HG03103 (cell line): Measurements from ENCODE around the gene SMPD3.

Experiments
- ATAC-seq: cut with Tn5 transposase; IDR thresholded peaks from one replicate; pipeline ENCODE4 v1.9.1; 2021; ENCODE audit warnings: low read depth; ENCODE audit not compliant: unreplicated experiment

Gene SMPD3

DNA sequence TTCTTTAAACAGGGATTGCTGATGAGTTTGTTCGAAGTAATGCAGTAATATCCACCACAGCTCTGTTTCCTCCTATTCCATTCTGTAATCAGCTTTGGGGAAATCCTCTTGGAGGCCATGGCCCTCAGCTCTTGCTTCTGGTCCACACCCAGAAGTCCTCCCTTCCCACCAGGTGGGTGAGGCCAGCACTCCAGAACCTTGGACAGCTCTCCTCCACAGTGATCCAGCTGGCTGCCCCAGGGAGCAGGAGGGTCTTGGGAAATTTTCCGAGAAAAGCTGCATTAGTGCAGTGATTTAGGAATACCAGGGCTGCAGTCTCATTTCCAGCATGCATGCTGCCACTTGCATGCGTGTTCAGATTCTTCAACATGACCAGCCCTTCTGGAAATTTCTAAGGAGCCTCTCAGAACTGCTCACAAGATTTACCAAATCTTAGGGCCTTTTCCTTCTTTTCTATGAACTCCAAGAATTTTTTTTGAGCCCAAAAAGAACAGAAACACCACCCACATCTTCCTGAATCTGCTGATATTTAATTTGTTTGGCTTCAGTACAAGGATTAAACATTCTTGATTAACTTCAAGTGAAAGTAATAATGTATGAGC lies 4.2 kb downstream of the SMPD3 start:
- no peak for ATAC-seq

DNA sequence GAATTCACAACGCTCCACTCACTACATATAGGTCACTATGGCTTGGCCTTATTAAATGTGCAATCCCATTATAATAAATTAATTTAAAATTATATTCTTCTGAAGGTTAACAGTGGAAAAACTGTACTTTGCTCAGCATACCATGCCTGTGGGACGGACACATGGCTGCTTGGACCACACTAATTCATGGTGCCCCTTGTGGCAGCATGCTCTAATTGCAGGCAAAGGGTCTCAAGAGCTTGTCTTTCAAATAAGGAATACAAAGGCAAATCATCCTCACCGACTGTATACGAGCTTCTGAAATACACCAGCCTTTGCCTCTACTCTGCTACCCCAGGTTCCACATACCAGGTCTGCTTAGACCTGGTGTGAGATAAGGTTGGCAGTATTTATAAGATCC lies 11.7 kb downstream of the SMPD3 start:
- no peak for ATAC-seq

DNA sequence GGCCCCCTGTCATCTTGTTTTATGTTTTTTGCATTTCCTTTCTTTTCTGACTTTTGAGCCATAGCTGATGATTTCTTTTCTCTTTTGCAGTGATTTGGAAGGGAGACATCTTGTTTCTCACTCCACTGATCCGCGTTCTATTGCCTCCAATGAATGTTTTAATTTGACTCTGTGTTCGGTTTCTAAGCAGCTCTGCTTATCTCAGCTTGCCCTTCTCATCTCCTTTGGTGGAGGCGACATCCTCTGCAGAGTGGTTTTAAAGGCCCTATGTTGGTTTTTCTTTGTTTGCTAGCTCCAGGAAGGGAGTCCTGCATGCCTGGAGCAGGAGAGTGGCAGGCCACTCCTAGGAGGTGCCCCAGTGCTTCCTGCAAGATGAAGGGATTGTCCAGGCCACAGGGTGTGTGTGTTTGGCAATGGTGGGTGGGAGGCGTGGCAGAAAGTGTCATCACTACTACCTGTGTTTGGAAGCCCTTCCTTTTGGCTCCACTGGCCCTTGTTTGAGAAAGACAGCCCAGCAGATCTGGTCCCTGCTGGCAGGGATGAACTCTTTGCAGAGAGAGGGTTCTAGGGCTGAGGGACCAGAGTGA lies 13.6 kb downstream of the SMPD3 start:
- ATAC-seq: no peak

DNA sequence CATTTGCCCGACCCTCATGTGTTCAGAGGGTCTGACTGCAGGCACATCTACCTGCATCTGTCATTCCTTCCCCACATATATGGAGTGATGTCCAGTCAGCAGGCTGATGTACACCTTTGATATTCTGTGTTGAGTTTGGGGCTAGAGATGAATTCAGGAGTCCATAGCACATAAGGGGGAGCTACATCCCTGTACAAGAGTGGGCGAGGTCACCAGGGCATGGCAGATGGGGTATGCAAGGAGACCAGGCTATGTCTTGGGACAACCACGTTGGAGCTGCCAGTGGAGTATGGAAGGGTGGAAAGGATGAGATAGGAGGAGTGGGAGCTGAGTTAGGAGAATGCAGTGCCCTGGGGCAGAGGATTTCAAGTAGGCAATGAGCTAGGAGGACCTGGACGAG lies 15.0 kb downstream of the SMPD3 start:
- no peak for ATAC-seq

DNA sequence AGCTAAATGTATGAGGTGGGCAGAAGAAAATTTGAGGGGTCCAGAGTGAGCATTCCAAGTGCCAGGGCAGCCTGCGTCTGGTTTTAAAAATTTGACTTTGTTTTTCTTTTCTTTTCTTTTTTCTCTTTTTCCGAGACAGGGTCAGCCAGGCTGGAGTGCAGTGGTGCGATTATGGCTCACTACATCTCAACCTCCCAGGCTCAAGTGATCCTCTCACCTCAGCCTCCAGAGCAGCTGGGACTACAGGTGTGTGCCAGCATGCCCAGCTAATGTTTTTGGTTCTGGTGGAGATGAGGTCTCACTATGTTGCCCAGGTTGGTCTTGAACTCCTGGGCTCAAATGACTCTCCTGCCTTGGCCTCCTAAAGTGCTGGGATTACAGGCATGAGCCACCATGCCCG lies 15.6 kb downstream of the SMPD3 start:
- ATAC-seq: no peak

DNA sequence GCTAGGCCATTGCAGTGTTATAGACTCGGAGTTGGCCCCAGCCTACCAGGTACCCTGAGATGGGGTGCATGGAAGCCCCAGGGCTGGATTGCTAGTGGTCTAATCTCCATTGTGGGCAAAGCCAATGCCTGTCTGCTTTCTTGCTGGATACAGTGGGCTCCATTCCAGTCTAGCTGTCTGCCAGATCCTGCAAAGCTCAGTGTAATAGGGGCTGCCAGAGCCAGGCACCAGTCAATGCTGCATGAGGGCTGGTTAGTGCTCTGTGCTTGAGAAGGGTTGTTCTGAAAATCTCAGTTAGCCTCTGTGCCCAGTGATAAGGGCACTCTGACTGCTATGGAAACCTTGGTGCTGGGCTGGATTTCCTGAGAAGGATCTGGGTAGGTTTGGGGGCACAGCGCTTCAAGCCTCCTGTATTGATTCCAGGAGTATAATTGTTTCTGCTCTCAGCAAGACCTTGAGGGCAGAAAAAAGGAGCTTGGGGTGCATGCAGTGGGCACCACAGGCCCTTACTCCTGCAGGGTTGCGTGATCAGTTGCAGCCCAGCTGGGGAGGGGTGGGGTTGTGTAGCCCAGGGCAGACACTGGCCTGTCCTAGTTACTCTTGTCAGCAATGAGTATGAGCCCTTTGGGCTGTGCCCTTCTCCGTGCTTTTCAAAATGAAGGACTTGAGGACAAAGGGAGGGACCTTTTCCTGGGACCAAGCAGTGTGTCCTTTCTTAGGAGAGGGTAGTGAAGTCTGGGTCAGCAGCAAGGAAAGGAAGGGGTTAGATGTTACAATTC lies 19.0 kb downstream of the SMPD3 start:
- no peak for ATAC-seq

DNA sequence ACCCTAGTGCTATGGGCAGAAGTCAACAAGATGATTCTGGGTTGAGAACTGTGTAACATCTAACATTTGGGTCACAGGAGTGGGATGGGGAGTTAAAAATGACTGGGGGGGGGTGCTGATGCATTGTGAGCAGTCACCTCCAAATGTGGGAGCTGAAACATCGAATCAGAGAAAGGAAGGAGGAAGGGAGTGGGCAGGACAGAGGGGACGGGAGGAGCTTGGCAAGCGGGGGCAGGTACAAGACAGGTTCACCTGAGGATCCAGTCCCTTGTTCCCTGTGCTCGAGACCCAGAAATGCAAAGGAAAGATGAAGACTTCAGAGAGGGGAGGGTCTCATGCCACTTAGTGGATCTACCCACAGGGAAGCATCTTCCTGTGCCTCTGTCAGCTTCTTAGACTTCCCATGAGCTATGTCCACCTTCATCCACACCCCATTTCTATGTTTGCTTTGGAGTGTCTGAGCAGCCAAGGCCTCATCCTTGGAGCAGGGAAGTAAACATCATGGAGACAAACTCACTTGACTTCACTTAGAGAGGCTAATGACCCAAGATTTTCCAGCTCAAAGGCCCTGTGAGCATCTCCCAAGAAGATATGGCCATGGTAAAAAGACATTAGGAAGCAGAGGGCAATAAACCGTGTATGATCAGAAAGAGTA lies 20.5 kb downstream of the SMPD3 start:
- ATAC-seq: no peak

DNA sequence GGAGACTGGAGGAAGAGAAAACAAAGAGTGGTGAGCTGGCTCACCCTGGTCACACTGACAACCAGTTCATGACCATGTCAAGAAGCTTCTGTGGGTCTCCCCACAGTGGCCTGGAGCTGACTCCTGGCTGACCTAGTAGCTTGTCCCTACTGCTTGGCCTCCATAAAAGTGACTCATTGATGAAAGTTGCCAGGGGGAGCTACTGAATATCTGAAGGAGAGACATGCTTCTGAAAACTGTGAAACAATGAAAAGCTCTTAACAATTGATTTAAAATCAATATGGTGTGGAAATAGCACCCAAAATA lies 22.0 kb downstream of the SMPD3 start:
- ATAC-seq: no peak

DNA sequence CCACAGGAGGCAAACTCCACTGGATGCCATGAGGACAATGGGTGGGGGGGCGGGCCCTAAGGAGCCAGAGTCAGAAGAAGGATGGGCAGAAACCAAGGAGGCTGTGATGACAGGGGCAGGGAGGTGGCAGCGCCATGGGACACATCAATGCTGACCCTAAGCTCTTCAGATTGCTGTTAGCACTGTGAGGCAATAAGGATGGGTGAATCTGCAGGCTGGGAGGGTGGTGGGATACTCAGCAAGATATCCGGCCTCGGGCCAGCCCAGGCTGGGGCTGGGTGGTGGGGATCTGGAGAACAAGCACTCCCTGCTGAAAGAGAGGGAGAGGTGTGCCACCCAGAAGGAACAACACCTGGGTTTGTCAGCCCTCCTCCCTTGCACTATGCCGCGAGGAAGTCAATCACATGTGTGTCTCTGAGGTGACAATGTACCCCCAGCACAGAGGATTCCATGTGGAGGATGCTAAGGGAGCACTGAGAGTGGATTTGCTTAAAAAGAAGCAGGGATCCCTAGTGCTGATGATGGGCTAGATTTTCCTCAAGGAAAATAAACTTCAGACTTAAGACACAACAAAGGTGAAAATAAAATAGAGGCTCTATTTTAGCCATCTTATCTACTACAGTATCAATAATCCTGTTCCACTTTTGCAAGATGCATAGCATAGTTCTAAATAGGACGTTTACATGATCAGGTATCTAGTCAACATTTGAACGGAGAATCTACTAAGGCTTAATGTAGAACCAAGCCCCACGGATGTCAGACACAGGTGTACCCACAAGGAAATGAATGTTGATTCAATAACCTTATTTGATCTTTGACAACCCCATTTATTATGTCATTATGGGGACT lies 22.6 kb downstream of the SMPD3 start:
- ATAC-seq: no peak

DNA sequence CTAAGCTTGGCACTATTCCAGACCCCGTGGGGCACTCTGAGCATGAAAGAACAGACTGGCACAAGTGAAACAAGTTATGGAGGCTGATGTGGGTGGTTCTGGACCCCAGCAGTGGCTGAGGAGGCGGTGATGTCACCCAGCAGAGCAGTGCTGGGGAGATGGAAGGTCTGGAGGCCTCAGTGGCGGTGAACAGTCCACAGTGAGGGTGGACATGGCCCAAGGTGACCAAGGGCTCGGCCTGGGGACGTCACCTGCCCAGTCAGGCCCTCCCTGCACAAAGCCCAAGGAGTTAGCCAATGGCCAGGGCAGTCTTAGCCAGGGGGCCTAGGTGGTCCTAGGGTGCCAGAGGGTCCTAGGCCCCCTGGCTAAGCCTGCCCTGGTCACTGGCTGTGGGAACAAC lies 24.5 kb downstream of the SMPD3 start:
- ATAC-seq: no peak

DNA sequence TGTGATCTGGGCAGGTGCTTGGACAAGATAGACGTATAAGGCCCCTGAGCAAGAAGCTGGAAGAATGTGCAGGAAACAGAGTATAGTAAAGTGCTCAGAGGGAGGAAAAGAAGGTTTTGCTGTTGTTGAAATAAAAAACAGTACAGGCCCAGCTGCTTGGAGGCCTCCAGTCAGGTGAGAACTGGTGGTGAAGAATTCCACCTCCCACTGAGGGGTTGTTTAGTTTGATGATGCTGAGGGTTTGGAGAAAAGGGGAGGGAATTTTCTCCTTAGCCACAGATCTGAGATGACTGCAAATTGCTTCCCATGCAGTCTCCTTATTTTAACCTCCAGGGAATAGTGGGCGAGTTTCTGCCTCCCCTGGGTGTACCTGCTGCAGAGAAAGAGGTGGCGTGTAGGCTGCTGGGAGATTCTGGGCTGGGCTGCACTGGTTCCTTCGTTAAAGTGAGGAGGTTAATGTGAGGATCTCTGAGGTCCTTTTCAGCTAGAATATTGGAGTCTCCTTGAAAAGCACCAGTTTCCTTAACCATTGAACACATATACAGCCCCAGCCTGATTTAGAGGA lies 25.8 kb downstream of the SMPD3 start:
- no peak for ATAC-seq

DNA sequence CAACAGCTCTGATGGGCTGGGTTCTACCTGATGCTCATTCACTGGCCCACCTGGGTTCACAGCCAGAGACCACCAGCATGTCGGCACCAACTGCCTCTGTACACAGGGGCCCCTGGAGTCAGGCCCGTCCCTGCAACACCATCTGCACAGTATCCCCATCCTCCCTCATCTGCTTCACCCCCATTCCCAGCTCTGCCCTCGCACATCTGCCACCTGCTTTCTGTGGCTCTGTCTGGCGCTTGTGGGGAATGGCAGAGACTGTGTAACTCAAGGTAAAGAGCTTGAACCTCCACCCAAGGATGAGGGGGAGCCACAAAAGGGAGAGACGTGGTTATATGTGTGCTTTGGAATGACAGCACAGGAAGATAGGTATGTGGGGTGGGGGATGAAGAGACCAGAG lies 27.2 kb downstream of the SMPD3 start:
- no peak for ATAC-seq

DNA sequence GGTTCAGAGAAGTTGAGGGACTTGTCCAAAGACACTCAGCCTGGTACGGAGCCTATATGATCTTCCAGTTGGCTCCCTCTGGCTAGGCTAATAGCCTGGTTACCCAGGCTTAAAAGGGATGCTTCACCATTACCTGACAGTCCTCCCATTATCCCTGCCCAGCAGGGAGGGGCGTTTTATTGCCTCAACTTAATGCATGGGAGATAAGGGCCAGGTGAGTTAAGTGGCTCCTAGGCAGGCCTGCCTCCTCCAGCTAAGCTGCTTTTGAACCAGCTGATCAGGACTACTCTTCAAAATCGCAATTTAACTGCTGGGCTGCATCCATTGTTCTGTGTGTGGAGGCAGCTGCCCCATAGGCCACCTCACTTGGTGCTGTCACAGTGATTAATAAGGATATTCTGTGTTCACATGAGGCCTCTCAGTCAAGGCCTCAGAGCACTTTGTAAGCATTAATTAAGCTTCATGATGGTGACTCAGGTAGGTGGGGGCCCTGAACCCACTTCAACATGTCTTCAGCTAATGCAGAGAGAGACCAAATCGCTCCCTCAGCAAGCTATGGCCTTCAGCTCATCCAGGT lies 27.9 kb downstream of the SMPD3 start:
- ATAC-seq: no peak

DNA sequence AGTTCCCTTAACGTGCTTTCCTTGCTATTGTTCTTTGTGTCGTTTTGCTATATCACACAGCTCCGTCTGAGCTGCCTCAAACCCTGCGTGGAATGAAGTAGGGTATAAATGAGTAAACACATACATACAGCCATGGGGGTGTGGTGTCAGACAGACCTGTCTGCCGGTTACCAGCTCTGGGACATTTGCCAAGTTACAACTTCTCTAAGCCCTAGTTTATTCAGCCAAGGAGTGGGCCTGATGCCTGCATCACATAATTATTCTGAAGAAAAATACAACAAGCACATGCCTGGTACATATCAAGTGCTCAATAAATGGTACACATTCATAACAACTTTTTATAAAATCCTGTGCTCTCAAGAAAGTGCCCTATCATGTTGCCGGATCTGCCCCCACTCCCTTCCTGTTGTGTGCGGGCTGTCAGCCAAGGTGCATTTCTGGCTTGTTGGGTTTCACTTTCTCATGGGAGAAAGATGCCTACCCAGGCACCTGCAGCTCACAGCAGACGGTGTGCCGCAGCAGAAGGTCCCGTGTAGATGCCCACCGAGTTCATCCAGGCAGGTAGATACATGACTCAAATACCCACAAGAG lies 30.5 kb downstream of the SMPD3 start:
- ATAC-seq: no peak

DNA sequence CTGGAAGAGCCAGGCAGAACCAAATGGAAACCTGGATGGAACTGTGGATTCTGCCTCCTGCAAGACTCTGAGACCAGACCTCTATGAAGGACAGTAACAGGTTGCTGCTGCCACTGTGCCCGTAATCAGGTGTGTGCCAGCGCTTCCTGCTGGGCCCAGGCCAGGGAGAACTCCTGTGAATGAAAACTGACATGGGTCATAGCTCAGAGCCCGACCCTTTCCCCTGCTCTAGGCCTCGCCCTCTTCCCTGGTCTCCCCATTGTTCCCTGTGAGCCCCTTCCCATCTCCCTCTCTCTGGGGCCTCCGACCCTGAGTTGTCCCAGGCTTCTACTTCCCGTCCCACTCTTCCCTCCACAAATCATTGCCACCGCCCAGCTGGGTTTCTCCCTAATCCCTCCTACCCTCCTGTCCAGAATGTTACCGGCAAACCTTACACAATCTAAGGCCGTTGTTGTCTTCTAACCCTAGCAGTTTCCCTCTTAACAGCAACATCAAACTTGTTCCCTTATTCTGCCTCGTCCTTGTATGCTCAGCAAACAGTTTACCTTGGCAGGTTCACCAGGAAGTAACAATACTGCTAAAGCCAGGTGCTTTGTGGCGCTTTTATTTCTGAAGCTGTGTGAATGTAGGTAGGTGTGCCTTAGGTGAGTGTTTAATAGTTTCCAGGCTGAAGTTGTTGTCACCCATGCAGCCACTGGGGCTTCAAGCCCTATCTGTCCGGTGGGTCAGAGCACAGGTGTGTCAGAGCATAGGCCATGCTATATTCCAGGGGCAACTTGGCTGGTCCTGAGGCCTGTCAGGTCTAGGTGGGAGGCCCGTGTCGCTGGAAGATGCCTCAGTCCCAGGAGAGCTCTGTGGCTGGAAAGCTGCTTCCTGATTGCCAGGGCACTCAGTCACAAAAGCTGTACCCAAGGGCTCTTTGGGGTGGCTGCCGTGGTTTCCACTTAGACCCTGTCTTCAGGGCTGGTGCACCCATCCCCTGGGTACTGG lies 32.0 kb downstream of the SMPD3 start:
- no peak for ATAC-seq

DNA sequence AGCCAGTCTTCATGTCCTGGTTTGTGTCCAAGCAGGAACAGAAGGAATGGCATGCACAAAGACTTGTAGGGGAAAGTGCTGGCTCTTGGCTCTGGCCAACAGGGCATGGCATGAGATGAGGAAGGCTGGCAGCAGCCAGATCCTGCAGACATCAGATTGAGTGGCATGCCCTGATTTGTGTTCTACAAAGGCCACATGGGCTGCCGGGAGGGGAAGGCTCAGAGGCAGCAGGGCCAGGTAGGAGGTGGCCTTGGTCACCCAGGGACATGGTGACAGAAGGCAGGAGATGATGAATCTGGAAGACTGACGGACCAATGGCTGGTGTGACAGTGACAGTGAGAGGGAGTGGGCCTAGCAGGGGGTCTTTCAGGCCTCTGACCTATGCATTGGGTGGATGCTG lies 33.7 kb downstream of the SMPD3 start:
- ATAC-seq: no peak

DNA sequence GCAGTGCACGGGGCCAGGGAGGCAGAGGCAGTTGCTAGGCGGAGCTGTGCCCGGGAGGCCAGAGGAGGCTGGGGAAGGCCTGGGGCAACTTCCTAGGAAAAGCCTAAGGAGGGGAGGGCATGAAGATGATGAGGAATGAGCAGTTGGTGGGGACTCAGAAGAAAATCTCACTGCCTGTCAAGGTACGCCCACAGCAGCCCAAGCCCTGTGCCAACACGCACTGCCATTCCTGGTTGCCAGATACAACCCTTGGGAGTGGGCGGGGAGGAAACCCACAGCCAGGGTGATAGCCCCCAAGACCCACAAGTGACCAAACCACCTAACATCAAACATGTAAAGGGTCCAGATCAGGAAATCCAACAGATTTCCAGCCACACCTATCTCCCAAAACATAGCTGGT lies 36.2 kb downstream of the SMPD3 start:
- no peak for ATAC-seq

DNA sequence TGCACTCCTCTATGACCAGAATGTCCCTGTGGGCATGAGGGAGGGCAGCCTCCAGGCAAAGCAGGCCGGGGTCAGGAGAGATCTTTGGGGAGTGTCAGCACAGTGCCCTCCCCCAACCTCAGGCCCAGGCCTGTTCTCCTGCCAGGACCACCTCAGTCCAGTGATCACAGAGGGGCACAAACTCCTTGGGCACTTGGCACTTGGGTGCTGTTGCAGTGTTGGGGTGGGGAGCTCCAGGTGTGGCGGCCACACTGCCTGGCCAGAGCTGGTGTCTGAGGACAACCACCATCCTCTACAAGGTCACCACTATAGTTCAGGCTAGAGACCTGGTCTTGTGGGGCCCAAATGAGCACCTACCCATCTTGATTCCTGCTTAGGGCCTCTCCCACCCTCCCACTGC lies 37.2 kb downstream of the SMPD3 start:
- ATAC-seq: no peak

DNA sequence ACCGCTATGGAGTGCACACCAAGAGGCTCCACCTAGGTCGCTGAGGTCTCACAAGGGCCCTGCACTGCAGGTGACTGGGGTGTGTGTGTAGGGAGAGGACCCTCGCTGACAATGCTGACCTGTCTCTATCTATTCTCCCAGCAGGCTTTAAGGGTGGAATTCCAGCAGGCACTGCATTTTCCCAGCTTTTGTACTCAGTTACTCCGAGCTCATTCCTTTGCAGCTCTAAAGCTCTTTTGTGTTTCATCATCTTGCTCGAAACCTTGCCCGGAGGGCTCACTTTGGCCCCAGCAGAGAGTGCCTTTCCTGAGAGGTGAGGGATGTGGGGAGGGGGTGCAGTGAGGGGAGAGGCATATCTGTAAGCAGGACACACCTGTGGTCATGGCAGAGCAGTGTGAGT lies 39.3 kb downstream of the SMPD3 start:
- ATAC-seq: no peak
